Measurements from ENCODE around the gene SLC7A1.

DNA sequence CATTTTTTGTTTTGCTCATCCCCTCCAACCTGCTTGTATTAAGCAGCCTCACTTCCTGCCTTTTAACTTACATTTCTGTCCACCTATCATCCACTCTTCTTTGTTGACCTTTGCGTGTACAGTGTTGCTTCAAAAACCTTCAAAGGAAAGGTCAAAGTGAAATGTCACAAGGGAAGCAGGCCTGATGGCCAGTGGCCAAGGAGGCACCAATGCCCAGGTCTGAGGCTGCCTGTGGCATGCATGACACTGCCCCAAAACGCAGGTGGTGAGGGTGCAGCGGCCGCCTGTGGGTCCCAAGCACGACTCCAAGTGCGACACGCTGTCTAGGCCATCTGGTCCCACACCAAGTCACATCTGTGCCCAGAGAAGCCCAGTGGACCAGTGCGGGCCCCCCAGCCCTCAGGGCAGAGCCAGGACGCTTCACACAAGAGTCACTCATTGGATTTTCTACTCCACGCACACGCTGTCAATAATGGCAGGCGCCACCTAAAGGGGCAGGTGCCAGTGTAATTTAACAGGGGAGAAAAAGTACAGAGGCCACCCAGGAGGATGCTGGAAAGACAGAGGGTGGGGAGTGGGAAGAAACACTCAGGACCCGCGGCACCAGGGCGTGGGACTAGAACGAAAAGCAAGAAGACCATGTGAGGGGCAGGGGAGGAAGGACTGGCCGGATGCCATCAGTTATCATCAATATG lies 23.5 kb downstream of the SLC7A1 start:
- TF ChIP-seq POLR2A (IDR thresholded peaks at IDR 0.05; ENCODE audit: low read length) (no peak; the same call in 1 of the 2 replicates), BHLHE40 (IDR thresholded peaks at IDR 0.05; ENCODE audit: low read depth, low read length) (no peak), KDM5A (IDR thresholded peaks at IDR 0.05) (no peak), CEBPB (IDR thresholded peaks at IDR 0.05) (no peak), TP53 (CRISPR knock-in tag; IDR thresholded peaks at IDR 0.05) (no peak), SMC3 (IDR thresholded peaks at IDR 0.05) (no peak), CBX2 (IDR thresholded peaks at IDR 0.05; ENCODE audit: borderline replicate concordance, low read depth) (no peak), MAZ (IDR thresholded peaks at IDR 0.05; ENCODE audit: borderline replicate concordance, low read depth, low read length) (no peak)
- TF ChIP-seq, protein P1, sequence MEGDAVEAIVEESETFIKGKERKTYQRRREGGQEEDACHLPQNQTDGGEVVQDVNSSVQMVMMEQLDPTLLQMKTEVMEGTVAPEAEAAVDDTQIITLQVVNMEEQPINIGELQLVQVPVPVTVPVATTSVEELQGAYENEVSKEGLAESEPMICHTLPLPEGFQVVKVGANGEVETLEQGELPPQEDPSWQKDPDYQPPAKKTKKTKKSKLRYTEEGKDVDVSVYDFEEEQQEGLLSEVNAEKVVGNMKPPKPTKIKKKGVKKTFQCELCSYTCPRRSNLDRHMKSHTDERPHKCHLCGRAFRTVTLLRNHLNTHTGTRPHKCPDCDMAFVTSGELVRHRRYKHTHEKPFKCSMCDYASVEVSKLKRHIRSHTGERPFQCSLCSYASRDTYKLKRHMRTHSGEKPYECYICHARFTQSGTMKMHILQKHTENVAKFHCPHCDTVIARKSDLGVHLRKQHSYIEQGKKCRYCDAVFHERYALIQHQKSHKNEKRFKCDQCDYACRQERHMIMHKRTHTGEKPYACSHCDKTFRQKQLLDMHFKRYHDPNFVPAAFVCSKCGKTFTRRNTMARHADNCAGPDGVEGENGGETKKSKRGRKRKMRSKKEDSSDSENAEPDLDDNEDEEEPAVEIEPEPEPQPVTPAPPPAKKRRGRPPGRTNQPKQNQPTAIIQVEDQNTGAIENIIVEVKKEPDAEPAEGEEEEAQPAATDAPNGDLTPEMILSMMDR (IDR thresholded peaks at IDR 0.05) = no peak
- TF ChIP-seq, protein P2, sequence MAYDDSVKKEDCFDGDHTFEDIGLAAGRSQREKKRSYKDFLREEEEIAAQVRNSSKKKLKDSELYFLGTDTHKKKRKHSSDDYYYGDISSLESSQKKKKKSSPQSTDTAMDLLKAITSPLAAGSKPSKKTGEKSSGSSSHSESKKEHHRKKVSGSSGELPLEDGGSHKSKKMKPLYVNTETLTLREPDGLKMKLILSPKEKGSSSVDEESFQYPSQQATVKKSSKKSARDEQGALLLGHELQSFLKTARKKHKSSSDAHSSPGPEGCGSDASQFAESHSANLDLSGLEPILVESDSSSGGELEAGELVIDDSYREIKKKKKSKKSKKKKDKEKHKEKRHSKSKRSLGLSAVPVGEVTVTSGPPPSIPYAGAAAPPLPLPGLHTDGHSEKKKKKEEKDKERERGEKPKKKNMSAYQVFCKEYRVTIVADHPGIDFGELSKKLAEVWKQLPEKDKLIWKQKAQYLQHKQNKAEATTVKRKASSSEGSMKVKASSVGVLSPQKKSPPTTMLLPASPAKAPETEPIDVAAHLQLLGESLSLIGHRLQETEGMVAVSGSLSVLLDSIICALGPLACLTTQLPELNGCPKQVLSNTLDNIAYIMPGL (CRISPR knock-in tag; IDR thresholded peaks at IDR 0.05; ENCODE audit: borderline replicate concordance) = no peak
- TF ChIP-seq, protein P3, sequence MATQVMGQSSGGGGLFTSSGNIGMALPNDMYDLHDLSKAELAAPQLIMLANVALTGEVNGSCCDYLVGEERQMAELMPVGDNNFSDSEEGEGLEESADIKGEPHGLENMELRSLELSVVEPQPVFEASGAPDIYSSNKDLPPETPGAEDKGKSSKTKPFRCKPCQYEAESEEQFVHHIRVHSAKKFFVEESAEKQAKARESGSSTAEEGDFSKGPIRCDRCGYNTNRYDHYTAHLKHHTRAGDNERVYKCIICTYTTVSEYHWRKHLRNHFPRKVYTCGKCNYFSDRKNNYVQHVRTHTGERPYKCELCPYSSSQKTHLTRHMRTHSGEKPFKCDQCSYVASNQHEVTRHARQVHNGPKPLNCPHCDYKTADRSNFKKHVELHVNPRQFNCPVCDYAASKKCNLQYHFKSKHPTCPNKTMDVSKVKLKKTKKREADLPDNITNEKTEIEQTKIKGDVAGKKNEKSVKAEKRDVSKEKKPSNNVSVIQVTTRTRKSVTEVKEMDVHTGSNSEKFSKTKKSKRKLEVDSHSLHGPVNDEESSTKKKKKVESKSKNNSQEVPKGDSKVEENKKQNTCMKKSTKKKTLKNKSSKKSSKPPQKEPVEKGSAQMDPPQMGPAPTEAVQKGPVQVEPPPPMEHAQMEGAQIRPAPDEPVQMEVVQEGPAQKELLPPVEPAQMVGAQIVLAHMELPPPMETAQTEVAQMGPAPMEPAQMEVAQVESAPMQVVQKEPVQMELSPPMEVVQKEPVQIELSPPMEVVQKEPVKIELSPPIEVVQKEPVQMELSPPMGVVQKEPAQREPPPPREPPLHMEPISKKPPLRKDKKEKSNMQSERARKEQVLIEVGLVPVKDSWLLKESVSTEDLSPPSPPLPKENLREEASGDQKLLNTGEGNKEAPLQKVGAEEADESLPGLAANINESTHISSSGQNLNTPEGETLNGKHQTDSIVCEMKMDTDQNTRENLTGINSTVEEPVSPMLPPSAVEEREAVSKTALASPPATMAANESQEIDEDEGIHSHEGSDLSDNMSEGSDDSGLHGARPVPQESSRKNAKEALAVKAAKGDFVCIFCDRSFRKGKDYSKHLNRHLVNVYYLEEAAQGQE (IDR thresholded peaks at IDR 0.05) = no peak
- TF ChIP-seq, protein P4, sequence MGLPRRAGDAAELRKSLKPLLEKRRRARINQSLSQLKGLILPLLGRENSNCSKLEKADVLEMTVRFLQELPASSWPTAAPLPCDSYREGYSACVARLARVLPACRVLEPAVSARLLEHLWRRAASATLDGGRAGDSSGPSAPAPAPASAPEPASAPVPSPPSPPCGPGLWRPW (IDR thresholded peaks at IDR 0.05) = no peak
- TF ChIP-seq, protein P5, sequence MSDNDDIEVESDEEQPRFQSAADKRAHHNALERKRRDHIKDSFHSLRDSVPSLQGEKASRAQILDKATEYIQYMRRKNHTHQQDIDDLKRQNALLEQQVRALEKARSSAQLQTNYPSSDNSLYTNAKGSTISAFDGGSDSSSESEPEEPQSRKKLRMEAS (IDR thresholded peaks at IDR 0.05) = no peak
- TF ChIP-seq, protein P6, sequence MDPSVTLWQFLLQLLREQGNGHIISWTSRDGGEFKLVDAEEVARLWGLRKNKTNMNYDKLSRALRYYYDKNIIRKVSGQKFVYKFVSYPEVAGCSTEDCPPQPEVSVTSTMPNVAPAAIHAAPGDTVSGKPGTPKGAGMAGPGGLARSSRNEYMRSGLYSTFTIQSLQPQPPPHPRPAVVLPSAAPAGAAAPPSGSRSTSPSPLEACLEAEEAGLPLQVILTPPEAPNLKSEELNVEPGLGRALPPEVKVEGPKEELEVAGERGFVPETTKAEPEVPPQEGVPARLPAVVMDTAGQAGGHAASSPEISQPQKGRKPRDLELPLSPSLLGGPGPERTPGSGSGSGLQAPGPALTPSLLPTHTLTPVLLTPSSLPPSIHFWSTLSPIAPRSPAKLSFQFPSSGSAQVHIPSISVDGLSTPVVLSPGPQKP (IDR thresholded peaks at IDR 0.05; ENCODE audit: low read depth, low read length) = no peak

All from A549 (cell line).